Islet of Langerhans (tissue), 1 donor: Measurements from ENCODE around the gene RREB1.

Experiments used
- FAIRE-seq: peaks from one replicate; lab custom pipeline; 2011; peaks lifted over from hg19 to GRCh38; lab: Jason Lieb, UNC

The RREB1 gene

GRCh38 chr6:7107578-7108195 is at the start of gene RREB1:
TSS of gene RREB1 (plus strand) at chr6:7107961. CDS start at chr6:7181912, 73,951 bp downstream.
- FAIRE-seq: no peak

- no peak for FAIRE-seq
These were observed 49.4 kb upstream of the RREB1 start for GRCh38 chr6:7058250-7058923.

GRCh38 chr6:7060769-7061516 is 46.8 kb upstream of the RREB1 start:
- FAIRE-seq: peak; percentile 21

- FAIRE-seq: no peak
These were observed 45.2 kb upstream of the RREB1 start for GRCh38 chr6:7062451-7063162.

GRCh38 chr6:7067305-7067704 is 40.5 kb upstream of the RREB1 start:
- FAIRE-seq: no peak

GRCh38 chr6:7071405-7071804 is 36.4 kb upstream of the RREB1 start:
- no peak for FAIRE-seq

- FAIRE-seq: no peak
These were observed 34.5 kb upstream of the RREB1 start for GRCh38 chr6:7073082-7073820.

GRCh38 chr6:7073821-7074525 is 33.8 kb upstream of the RREB1 start:
- no peak for FAIRE-seq

GRCh38 chr6:7074870-7075269 is 32.9 kb upstream of the RREB1 start:
- no peak for FAIRE-seq

- FAIRE-seq: no peak
These were observed 32.3 kb upstream of the RREB1 start for GRCh38 chr6:7075341-7076000.

GRCh38 chr6:7077856-7078255 is 29.9 kb upstream of the RREB1 start:
- no peak for FAIRE-seq

GRCh38 chr6:7078856-7079255 is 28.9 kb upstream of the RREB1 start:
- FAIRE-seq: no peak

- no peak for FAIRE-seq
These were observed 27.4 kb upstream of the RREB1 start for GRCh38 chr6:7080311-7080710.

GRCh38 chr6:7085911-7086310 is 21.9 kb upstream of the RREB1 start:
- no peak for FAIRE-seq

- FAIRE-seq: no peak
These were observed 21.3 kb upstream of the RREB1 start for GRCh38 chr6:7086488-7086887.

- no peak for FAIRE-seq
These were observed 20.7 kb upstream of the RREB1 start for GRCh38 chr6:7087066-7087465.

- no peak for FAIRE-seq
These were observed 20.2 kb upstream of the RREB1 start for GRCh38 chr6:7087491-7087979.

- no peak for FAIRE-seq
These were observed 19.6 kb upstream of the RREB1 start for GRCh38 chr6:7088076-7088742.

GRCh38 chr6:7098993-7099392 is 8.8 kb upstream of the RREB1 start:
- FAIRE-seq: no peak

- FAIRE-seq: no peak
These were observed 7.5 kb upstream of the RREB1 start for GRCh38 chr6:7100072-7100752.
